GM23338 (cell line): Measurements from ENCODE around the gene ZEB1.

Experiments
- CTCF ChIP-seq, 2 experiments: fragments of 200-600 bp in 1 of 2; sonication (generic) in 1 of 2; conservative IDR thresholded peaks; 2 replicates each; pipeline versions ENCODE4 v1.5.1 to v1.6.1; 2016 to 2017; ENCODE audit warnings: antibody characterized with exemption in 2 of 2, low read depth in 2 of 2, mild to moderate bottlenecking in 2 of 2, moderate library complexity in 1 of 2
- EZH2 ChIP-seq: fragments of 200-600 bp; sonication (generic); IDR thresholded peaks from one replicate; pipeline ENCODE4 v1.8.0; 2017; ENCODE audit warnings: antibody characterized with exemption, mild to moderate bottlenecking, low read depth; ENCODE audit not compliant: unreplicated experiment
- POLR2AphosphoS5 ChIP-seq: IDR thresholded peaks from 2 replicates; pipeline ENCODE4 v1.6.1; 2016; ENCODE audit warnings: antibody characterized with exemption, low read depth

- no peak for TF ChIP-seq CTCF (conservative IDR thresholded peaks at IDR 0.05; ENCODE audit: low read depth in 2 of 2)
- TF ChIP-seq EZH2: no peak
- no peak for TF ChIP-seq POLR2AphosphoS5
These were observed 28.7 kb downstream of the ZEB1 start for GRCh38 chr10:31347705-31348104.
